Nephron (organoid): ENCODE measurements around the gene CD99L2.

Experiments
- H3K27ac Mint-ChIP-seq, 3 experiments: 2 replicates each; pipeline ENCODE4 v1.8.0; 2020; ENCODE audit warnings: mixed read lengths in 3 of 3, mild to moderate bottlenecking in 2 of 3, moderate library complexity in 1 of 3
- H3K27me3 Mint-ChIP-seq: 2 replicates; pipeline ENCODE4 v1.8.0; 2021; ENCODE audit warnings: low read depth, mild to moderate bottlenecking, moderate library complexity, mixed read lengths
- H3K36me3 Mint-ChIP-seq: 2 replicates; pipeline ENCODE4 v1.8.0; 2020; ENCODE audit warnings: low read depth, mixed read lengths
- H3K4me1 Mint-ChIP-seq: 2 replicates; pipeline ENCODE4 v1.8.0; 2020; ENCODE audit warnings: mixed read lengths
- H3K4me3 Mint-ChIP-seq, 3 experiments: 2 replicates each; pipeline ENCODE4 v1.8.0; 2020; ENCODE audit warnings: mild to moderate bottlenecking in 3 of 3, mixed read lengths in 3 of 3, moderate library complexity in 2 of 3
- H3K9me3 Mint-ChIP-seq: 2 replicates; pipeline ENCODE4 v1.8.0; 2020; ENCODE audit warnings: mixed read lengths
- CTCF ChIP-seq, 3 experiments: fragments of 200-600 bp; sonication (generic); IDR thresholded peaks; one replicate each; pipeline ENCODE4 v1.5.0; 2021; ENCODE audit warnings: antibody characterized with exemption in 3 of 3; ENCODE audit not compliant: unreplicated experiment in 3 of 3

The CD99L2 gene

DNA sequence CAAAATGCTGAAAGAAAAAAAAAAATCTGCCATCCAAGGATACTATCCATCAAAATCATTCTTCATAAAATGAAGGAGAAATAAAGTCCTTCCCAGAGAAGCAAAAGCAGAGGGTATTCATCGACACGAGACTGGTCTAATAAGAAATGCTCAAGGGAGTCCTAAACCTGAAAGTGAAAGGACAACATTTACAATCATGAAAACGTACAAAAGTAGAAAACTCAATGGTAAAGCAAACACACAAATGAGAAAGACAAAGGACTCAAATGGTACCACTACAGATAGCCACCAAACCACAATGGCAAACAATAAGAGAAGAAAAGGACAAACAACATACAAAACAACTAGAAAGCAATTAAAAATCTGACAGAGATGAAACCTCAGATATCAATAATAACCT, 41.0 kb downstream of the CD99L2 start:
- TF ChIP-seq CTCF (IDR thresholded peaks at IDR 0.05; ENCODE audit: unreplicated experiment in 3 of 3) = no peak
- H3K27me3 Mint-ChIP-seq = no peaks in the 10 kb centered on the region
- no peaks in the 10 kb centered on the region for H3K4me1 Mint-ChIP-seq
- no peak overlapping the region for H3K27ac Mint-ChIP-seq
- no peak overlapping the region for H3K4me3 Mint-ChIP-seq
- H3K9me3 Mint-ChIP-seq = peaks cover 58% of the 10 kb centered on the region
- peaks cover 50% of the 10 kb centered on the region for H3K36me3 Mint-ChIP-seq

- Mint-ChIP-seq H3K27me3 (no peaks in the 10 kb centered on the region), H3K4me3 (no peak overlapping the region), H3K36me3 (peaks cover 49% of the 10 kb centered on the region), H3K9me3 (peaks cover 60% of the 10 kb centered on the region), H3K4me1 (no peaks in the 10 kb centered on the region), H3K27ac (no peak overlapping the region)
- TF ChIP-seq CTCF (IDR thresholded peaks at IDR 0.05; ENCODE audit: unreplicated experiment in 3 of 3) = no peak
Observed at GRCh38 chrX:150856785-150857184, 41.7 kb downstream of the CD99L2 start.

- Mint-ChIP-seq H3K4me1 (no peaks in the 10 kb centered on the region), H3K27ac (no peak overlapping the region), H3K36me3 (peaks cover 49% of the 10 kb centered on the region), H3K27me3 (no peaks in the 10 kb centered on the region), H3K9me3 (peaks cover 56% of the 10 kb centered on the region), H3K4me3 (no peak overlapping the region)
- TF ChIP-seq CTCF (IDR thresholded peaks at IDR 0.05; ENCODE audit: unreplicated experiment in 3 of 3) = no peak
Observed at GRCh38 chrX:150856101-150856500, 42.4 kb downstream of the CD99L2 start.

DNA sequence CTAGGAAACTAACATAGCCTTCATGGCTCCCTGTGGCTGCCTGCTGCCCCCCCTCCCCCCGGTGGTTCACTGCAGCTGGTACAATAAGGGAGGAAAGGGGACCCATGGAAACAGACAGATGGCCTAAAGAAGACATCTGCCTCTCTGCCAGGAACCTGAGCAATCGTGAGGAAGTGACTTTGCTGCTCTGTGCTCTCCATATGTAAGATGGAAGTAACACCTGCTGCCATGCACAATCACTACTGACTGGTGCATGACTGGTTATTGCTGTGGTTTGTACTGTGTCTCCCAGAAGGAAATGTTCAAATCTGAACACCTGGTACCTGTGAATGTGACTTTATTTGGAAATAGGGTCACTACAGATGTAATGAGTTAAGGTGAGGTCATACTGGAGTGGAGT, 43.6 kb downstream of the CD99L2 start:
- Mint-ChIP-seq H3K4me3 (no peak overlapping the region), H3K9me3 (peaks cover 45% of the 10 kb centered on the region), H3K4me1 (no peaks in the 10 kb centered on the region), H3K27ac (no peak overlapping the region), H3K27me3 (no peaks in the 10 kb centered on the region), H3K36me3 (peaks cover 42% of the 10 kb centered on the region)
- no peak for TF ChIP-seq CTCF (IDR thresholded peaks at IDR 0.05; ENCODE audit: unreplicated experiment in 3 of 3)

DNA sequence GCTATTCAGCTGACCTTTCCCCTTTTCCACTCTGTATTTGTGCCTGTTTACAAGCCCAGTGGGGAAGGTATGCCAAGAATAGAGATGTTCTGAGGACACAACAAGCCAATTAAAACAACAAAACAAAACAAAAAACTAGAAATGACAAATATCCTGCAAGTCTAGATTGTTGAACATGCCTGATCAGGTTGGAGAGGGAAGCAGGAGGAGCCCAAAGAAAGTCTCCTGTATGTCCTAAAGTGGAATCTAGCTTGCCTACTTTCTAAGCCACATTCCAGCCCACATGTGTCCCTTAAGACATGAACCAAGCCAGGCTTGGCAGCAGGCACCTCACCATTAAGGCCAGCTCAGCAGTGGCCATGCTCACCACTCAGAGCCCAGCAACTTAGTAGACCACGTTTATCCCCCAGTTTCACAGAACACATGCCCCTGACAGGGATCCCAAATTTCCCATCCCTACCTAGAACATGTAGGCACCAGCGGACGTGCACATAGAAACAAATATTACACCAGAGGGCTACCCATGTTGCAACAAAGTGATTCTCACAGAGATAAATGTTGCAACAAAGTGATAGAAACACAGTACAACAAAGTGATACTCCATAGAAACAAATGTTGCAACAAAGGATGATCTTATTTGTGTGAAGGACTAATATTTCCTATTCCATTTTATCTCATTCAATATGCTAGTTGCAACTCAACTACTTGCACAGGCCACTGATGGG, 48.3 kb downstream of the CD99L2 start:
- Mint-ChIP-seq H3K9me3 (peaks cover 16% of the 10 kb centered on the region), H3K27ac (no peak overlapping the region), H3K27me3 (no peaks in the 10 kb centered on the region), H3K4me3 (no peak overlapping the region), H3K4me1 (no peaks in the 10 kb centered on the region), H3K36me3 (peaks cover 6% of the 10 kb centered on the region)
- TF ChIP-seq CTCF (IDR thresholded peaks at IDR 0.05; ENCODE audit: unreplicated experiment in 3 of 3) = no peak

DNA sequence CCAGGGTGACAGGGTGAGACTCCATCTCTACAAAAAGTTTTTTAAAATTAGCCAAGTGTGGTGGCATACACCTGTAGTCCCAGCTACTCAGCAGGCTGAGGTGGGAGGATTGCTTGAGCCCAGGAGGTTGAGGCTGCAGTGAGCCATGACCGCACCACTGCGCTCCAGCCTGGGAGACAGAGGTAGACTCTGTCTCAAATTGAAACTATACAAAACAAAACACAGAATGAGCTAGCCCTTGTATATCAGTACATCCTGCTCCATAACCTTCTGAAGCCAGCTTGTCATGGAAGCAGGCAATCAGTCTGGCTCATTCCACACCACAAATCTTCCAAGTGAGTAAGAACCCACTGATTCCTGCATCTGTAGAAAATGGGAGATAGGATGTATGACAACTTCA, 49.0 kb downstream of the CD99L2 start:
- Mint-ChIP-seq H3K4me3 (no peak overlapping the region), H3K9me3 (peaks cover 16% of the 10 kb centered on the region), H3K27me3 (no peaks in the 10 kb centered on the region), H3K27ac (no peak overlapping the region), H3K36me3 (peaks cover 3% of the 10 kb centered on the region), H3K4me1 (peaks cover 4% of the 10 kb centered on the region)
- TF ChIP-seq CTCF (IDR thresholded peaks at IDR 0.05; ENCODE audit: unreplicated experiment in 3 of 3) = no peak
